ENCODE data around the gene FBXO10.

FBXO10 gene, protein sequence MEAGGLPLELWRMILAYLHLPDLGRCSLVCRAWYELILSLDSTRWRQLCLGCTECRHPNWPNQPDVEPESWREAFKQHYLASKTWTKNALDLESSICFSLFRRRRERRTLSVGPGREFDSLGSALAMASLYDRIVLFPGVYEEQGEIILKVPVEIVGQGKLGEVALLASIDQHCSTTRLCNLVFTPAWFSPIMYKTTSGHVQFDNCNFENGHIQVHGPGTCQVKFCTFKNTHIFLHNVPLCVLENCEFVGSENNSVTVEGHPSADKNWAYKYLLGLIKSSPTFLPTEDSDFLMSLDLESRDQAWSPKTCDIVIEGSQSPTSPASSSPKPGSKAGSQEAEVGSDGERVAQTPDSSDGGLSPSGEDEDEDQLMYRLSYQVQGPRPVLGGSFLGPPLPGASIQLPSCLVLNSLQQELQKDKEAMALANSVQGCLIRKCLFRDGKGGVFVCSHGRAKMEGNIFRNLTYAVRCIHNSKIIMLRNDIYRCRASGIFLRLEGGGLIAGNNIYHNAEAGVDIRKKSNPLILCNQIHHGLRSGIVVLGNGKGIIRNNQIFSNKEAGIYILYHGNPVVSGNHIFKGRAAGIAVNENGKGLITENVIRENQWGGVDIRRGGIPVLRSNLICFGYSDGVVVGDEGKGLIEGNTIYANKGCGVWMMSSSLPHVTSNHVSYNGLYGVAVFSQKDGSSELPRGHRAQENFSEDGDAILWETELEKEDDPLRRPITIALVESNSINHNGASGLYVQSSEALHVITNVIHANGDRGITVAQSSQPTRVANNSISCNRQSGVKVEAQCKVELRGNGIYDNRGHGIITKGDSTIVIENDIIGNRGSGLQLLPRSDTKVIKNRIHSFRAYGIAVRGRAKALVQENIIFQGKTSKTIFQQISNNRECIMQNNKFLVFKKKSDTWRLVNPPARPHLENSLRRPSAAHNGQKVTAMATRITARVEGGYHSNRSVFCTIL

DNA sequence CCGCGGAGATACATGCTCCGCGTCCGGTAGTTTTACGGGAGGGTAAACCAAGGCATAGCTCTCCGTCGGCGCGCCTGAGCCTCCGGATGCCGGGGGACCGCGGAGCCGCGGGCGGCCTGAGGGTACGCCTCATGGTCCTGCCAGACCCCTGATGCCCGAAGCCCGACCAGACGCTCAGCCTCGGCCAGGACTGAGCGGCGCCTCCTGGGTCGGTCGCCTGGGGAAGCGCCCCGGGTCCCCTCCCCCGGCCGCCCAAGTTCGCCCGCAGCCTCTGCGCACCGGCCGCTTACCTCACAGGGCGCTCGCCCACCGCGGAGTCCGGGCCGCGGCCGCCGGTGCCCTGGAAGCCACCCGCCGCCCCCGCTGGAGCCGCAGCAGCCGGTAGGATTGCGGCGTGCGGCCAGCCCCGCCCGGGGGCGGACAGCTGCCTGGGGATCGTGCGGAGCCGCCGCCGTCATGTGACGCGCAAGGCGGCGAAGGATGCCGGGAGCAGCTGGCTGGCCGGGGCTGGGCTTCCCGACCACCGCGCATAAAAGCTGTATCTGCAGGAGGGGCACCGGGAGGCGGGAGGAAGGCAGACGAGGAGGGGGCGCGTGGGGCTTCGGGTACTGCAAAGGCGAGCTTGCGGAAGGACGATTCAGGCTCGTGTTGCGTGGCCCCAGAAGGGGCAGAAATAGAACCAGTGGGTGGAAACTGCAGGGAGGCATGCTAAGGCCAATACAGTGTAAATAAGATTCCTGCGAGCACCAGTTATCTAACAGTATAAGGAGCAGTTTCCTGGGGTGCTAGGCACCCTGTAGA lies at the start of gene FBXO10:
Gene FBXO10 (minus strand): TSS at position 460 of the 801 bp plus-strand sequence. CDS start 34,612 bp downstream, outside the sequence.
- peak within 1 kb of the TSS; percentile 83 for H2AFZ ChIP-seq
- H3K9ac ChIP-seq: peak within 1 kb of the TSS; percentile 37
- no peaks in the 10 kb centered on the region for H3K27me3 ChIP-seq (ENCODE audit: control insufficient read depth, insufficient read depth, low read length)
- TF ChIP-seq, protein P1, sequence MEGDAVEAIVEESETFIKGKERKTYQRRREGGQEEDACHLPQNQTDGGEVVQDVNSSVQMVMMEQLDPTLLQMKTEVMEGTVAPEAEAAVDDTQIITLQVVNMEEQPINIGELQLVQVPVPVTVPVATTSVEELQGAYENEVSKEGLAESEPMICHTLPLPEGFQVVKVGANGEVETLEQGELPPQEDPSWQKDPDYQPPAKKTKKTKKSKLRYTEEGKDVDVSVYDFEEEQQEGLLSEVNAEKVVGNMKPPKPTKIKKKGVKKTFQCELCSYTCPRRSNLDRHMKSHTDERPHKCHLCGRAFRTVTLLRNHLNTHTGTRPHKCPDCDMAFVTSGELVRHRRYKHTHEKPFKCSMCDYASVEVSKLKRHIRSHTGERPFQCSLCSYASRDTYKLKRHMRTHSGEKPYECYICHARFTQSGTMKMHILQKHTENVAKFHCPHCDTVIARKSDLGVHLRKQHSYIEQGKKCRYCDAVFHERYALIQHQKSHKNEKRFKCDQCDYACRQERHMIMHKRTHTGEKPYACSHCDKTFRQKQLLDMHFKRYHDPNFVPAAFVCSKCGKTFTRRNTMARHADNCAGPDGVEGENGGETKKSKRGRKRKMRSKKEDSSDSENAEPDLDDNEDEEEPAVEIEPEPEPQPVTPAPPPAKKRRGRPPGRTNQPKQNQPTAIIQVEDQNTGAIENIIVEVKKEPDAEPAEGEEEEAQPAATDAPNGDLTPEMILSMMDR (IDR thresholded peaks at IDR 0.05): no peak
- no peaks in the 10 kb centered on the region for H3K36me3 ChIP-seq (ENCODE audit: control insufficient read depth, insufficient read depth, low read length)
- H3K79me2 ChIP-seq: no peaks in the 10 kb centered on the region
- H3K27ac ChIP-seq: no peak within 1 kb of the TSS
- no peaks in the 10 kb centered on the region for H3K9me3 ChIP-seq (ENCODE audit: control insufficient read depth, low read length)
- no peaks in the 10 kb centered on the region for H3K4me1 ChIP-seq
- peak within 1 kb of the TSS; percentile 90 for H3K4me2 ChIP-seq (ENCODE audit: low read length)
- H3K4me3 ChIP-seq (ENCODE audit: low read depth, low read length): peak within 1 kb of the TSS; percentile 60

DNA sequence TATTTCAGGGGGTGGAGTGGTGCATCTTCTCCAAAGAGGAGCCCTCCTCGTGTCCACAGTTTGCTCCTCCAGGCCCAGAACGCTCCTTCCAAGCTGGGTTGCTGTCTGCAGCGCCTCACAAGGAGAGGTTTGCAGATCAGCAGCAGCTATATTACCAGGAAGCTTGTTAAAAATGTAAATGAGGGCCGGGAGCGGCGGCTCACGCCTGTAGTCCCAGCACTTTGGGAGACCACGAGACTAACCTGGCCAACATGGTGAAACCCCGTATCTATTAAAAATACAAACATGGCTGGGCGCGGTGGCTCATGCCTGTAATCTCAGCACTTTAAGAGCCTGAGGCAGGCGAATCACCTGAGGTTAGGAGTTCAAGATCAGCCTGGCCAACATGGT lies 49.6 kb upstream of the FBXO10 start:
- H3K4me2 ChIP-seq (ENCODE audit: low read length): no peak overlapping the region
- TF ChIP-seq, protein P1 (IDR thresholded peaks at IDR 0.05): no peak
- no peaks in the 10 kb centered on the region for H3K9me3 ChIP-seq (ENCODE audit: control insufficient read depth, low read length)
- no peak overlapping the region for H3K4me3 ChIP-seq (ENCODE audit: low read depth, low read length)
- H2AFZ ChIP-seq: no peak overlapping the region
- H3K79me2 ChIP-seq: no peaks in the 10 kb centered on the region
- H3K9ac ChIP-seq: no peak overlapping the region
- H3K27me3 ChIP-seq (ENCODE audit: control insufficient read depth, insufficient read depth, low read length): no peaks in the 10 kb centered on the region
- H3K27ac ChIP-seq: no peak overlapping the region
- H3K4me1 ChIP-seq: no peaks in the 10 kb centered on the region
- H3K36me3 ChIP-seq (ENCODE audit: control insufficient read depth, insufficient read depth, low read length): no peaks in the 10 kb centered on the region

GRCh38 chr9:37625036-37625757 lies 49.0 kb upstream of the FBXO10 start:
- H2AFZ ChIP-seq: no peak overlapping the region
- H3K9me3 ChIP-seq (ENCODE audit: control insufficient read depth, low read length): no peaks in the 10 kb centered on the region
- TF ChIP-seq, protein P1 (IDR thresholded peaks at IDR 0.05): no peak
- no peaks in the 10 kb centered on the region for H3K27me3 ChIP-seq (ENCODE audit: control insufficient read depth, insufficient read depth, low read length)
- H3K4me3 ChIP-seq (ENCODE audit: low read depth, low read length): no peak overlapping the region
- H3K4me1 ChIP-seq: no peaks in the 10 kb centered on the region
- H3K36me3 ChIP-seq (ENCODE audit: control insufficient read depth, insufficient read depth, low read length): no peaks in the 10 kb centered on the region
- no peaks in the 10 kb centered on the region for H3K79me2 ChIP-seq
- no peak overlapping the region for H3K9ac ChIP-seq
- H3K27ac ChIP-seq: no peak overlapping the region
- H3K4me2 ChIP-seq (ENCODE audit: low read length): no peak overlapping the region

DNA sequence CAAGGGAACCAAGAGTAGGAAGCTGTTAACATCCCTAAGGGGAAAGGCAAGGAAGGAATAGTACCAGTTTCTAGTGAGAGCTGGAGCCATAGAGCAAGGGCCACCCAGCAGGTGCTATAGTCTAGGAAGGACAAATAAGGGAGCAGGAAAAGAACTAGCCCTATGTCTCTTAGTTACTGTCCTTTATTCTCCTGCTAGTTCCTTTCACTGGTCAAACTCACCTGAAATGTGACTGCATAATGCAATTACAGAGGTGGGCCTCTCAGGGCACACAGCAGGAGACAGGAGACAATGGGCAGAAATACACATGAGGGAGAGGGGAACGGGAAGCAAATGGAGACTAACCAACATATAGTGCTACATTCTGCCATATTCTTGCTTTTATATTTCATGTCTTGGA lies 47.9 kb upstream of the FBXO10 start:
- no peaks in the 10 kb centered on the region for H3K36me3 ChIP-seq (ENCODE audit: control insufficient read depth, insufficient read depth, low read length)
- TF ChIP-seq, protein P1 (IDR thresholded peaks at IDR 0.05): no peak
- H3K4me3 ChIP-seq (ENCODE audit: low read depth, low read length): no peak overlapping the region
- no peak overlapping the region for H3K9ac ChIP-seq
- H3K27ac ChIP-seq: no peak overlapping the region
- H2AFZ ChIP-seq: no peak overlapping the region
- no peaks in the 10 kb centered on the region for H3K27me3 ChIP-seq (ENCODE audit: control insufficient read depth, insufficient read depth, low read length)
- no peaks in the 10 kb centered on the region for H3K79me2 ChIP-seq
- H3K9me3 ChIP-seq (ENCODE audit: control insufficient read depth, low read length): no peaks in the 10 kb centered on the region
- no peak overlapping the region for H3K4me2 ChIP-seq (ENCODE audit: low read length)
- no peaks in the 10 kb centered on the region for H3K4me1 ChIP-seq
